ENCODE data around the gene PPEF1. TPM values are rescaled to one million over a fixed set of nuclear protein-coding genes. Genes with fewer than 3 reads are reported as not detected.
"Not testable (repeated sequence)": the region's sequence is repeated elsewhere in the genome, so short reads cannot be mapped to it uniquely, and the experiment has no call there.

Gene PPEF1
- total and polyA plus RNA-seq, 2 donors (not counting 1 experiment from before 2014, with no cell fraction given), result under 0.01 TPM; not detected in 1

- H2AFZ ChIP-seq (ENCODE audit: low read length), result no peak overlapping the region
- H3K4me2 ChIP-seq (ENCODE audit: extremely low read depth, insufficient read depth, low read length), result no peak overlapping the region
- no peaks in the 10 kb centered on the region for H3K36me3 ChIP-seq (ENCODE audit: control insufficient read depth, insufficient read depth, low read length)
- peak; percentile 1 to 8 for DNase-seq (ENCODE audit: low read depth in 2 of 2)
- no peaks in the 10 kb centered on the region for H3K79me2 ChIP-seq (ENCODE audit: control insufficient read depth, insufficient read depth, low read length)
- no peaks in the 10 kb centered on the region for H3K9me3 ChIP-seq (ENCODE audit: control insufficient read depth, insufficient read depth, low read depth, low read length)
- no peaks in the 10 kb centered on the region for H3K4me1 ChIP-seq (ENCODE audit: control insufficient read depth, extremely low read depth, insufficient read depth, low read length)
- no peak overlapping the region for H3K4me3 ChIP-seq (replicated peaks in 1 of 4; ENCODE audit: control extremely low read depth in 1 of 4, insufficient read depth in 1 of 4, low read depth in 3 of 4, low read length in 4 of 4)
- no peak overlapping the region for H3K9ac ChIP-seq (ENCODE audit: insufficient read depth, low read length)
- no peak for TF ChIP-seq EZH2 (IDR thresholded peaks at IDR 0.05; ENCODE audit: low read length, missing control alignments)
- no peak for TF ChIP-seq CTCF (conservative IDR thresholded peaks at IDR 0.05 in 1 of 2, IDR thresholded peaks at IDR 0.05 in 1 of 2; ENCODE audit: low read depth in 1 of 2, low read length in 2 of 2)
- H3K27ac ChIP-seq (ENCODE audit: insufficient read depth, low read length), result no peak overlapping the region
- no peaks in the 10 kb centered on the region for H3K27me3 ChIP-seq (ENCODE audit: control insufficient read depth, insufficient read depth, low read length)
- H4K20me1 ChIP-seq (ENCODE audit: control insufficient read depth, extremely low read depth, insufficient read depth, low read length), result no peaks in the 10 kb centered on the region
Measured at GRCh38 chrX:18828832-18829404, 121.5 kb downstream of the PPEF1 start.

GRCh38 chrX:18833071-18833731 lies 125.8 kb downstream of the PPEF1 start:
- Histone ChIP-seq H3K9ac (ENCODE audit: insufficient read depth, low read length) (no peak overlapping the region), H3K79me2 (ENCODE audit: control insufficient read depth, insufficient read depth, low read length) (no peaks in the 10 kb centered on the region), H3K4me2 (ENCODE audit: extremely low read depth, insufficient read depth, low read length) (peak overlapping the region; percentile 48), H3K9me3 (ENCODE audit: control insufficient read depth, insufficient read depth, low read depth, low read length) (no peaks in the 10 kb centered on the region), H3K4me3 (replicated peaks in 1 of 4; ENCODE audit: control extremely low read depth in 1 of 4, insufficient read depth in 1 of 4, low read depth in 3 of 4, low read length in 4 of 4) (peak overlapping the region in 2 of 4 experiments; percentile 26 to 44), H3K4me1 (ENCODE audit: control insufficient read depth, extremely low read depth, insufficient read depth, low read length) (no peaks in the 10 kb centered on the region), H4K20me1 (ENCODE audit: control insufficient read depth, extremely low read depth, insufficient read depth, low read length) (no peaks in the 10 kb centered on the region), H3K36me3 (ENCODE audit: control insufficient read depth, insufficient read depth, low read length) (no peaks in the 10 kb centered on the region), H3K27me3 (ENCODE audit: control insufficient read depth, insufficient read depth, low read length) (no peaks in the 10 kb centered on the region), H2AFZ (ENCODE audit: low read length) (peak overlapping the region; percentile 14), H3K27ac (ENCODE audit: insufficient read depth, low read length) (no peak overlapping the region)
- TF ChIP-seq EZH2 (IDR thresholded peaks at IDR 0.05; ENCODE audit: low read length, missing control alignments), result no peak
- no peak for TF ChIP-seq CTCF (conservative IDR thresholded peaks at IDR 0.05 in 1 of 2, IDR thresholded peaks at IDR 0.05 in 1 of 2; ENCODE audit: low read depth in 1 of 2, low read length in 2 of 2)
- peak; percentile 45 to 78 for DNase-seq (ENCODE audit: low read depth in 2 of 2)

- H3K36me3 ChIP-seq (ENCODE audit: control insufficient read depth, insufficient read depth, low read length); H2AFZ ChIP-seq (ENCODE audit: low read length); H3K9me3 ChIP-seq (ENCODE audit: control insufficient read depth, insufficient read depth, low read depth, low read length); H3K4me1 ChIP-seq (ENCODE audit: control insufficient read depth, extremely low read depth, insufficient read depth, low read length); DNase-seq (ENCODE audit: low read depth in 2 of 2); H3K27me3 ChIP-seq (ENCODE audit: control insufficient read depth, insufficient read depth, low read length); H3K79me2 ChIP-seq (ENCODE audit: control insufficient read depth, insufficient read depth, low read length); H3K9ac ChIP-seq (ENCODE audit: insufficient read depth, low read length); H3K4me3 ChIP-seq (replicated peaks in 1 of 4; ENCODE audit: control extremely low read depth in 1 of 4, insufficient read depth in 1 of 4, low read depth in 3 of 4, low read length in 4 of 4); H4K20me1 ChIP-seq (ENCODE audit: control insufficient read depth, extremely low read depth, insufficient read depth, low read length); H3K27ac ChIP-seq (ENCODE audit: insufficient read depth, low read length); H3K4me2 ChIP-seq (ENCODE audit: extremely low read depth, insufficient read depth, low read length): not testable (repeated sequence)
Measured at GRCh38 chrX:18847901-18848300, 140.5 kb downstream of the PPEF1 start.

Measured in fibroblast of lung (primary cell).